Dedifferentiated amniotic fluid mesenchymal stem cell (primary cell): ENCODE data around the gene WWTR1.
A peak's percentile ranks its signal among the peaks of the same experiment; 100 is the strongest.

Source experiments
- DNase-seq: peaks from one replicate; pipeline ENCODE4 v3.0.0-alpha.2; 2016; ENCODE audit errors: extremely low spot score

Gene WWTR1

DNA sequence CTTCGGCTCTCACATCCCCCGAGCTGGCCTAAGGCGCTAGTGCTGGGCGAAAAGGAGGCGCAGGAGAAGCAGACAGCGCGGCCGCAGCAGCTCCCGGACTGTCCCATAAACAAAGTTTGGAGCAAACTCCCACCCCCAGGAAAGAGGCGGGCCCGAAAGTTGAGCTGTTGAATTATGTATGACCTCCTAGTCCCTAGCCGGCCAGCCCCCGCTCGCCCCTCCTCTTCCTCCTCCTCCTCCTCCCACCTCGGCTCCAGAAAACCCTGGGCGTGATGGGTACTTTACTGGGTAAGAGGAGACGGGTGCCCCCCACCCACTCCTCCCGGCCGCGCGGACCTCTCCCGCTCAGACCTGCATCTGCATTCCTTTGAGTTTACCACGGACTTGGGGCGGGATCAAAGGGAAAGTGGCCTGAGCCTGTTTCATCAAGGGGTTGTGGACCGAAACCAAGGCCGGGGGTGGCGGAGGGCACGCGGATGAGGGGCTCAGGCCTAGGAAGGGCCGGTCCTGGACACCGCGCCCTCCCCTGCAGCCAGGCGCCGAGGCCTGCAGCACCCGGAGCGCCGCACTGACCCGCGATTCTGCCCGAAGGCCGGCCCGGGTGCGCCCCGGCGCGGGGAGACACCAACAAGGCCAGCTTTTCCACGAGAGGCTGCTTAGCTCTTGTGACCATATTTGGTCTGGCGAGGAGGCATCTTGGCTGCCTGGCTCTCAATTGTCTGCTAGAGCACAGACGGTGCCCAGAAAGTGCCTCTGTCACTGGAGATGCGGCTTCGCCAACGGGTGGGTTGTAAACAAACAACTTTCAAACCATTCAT lies at the start of gene WWTR1:
TSS of gene WWTR1 (minus strand) at position 100 of the 818 bp plus-strand sequence. CDS start 719 bp downstream, outside the sequence.
- peak; percentile 94 for DNase-seq

DNA sequence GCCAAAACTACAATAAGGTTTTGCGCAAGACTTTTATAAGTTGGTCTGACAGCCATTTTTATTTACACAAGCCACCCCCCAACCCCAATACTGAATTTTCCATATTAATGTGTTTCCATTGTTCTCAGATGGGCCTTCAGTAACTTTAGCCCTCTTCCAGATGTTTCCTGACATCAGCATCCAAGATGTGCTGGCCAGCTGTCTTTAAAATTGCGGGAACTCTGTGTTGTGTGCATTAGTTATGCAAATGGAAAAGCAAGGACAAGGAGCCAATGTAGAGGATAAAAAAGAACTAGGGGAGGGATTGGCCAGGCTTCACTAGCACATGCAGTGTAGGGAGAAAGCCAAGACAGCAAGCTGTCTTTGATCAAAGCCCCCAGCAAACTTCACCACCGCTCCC lies 49.1 kb upstream of the WWTR1 start:
- DNase-seq = no peak

DNA sequence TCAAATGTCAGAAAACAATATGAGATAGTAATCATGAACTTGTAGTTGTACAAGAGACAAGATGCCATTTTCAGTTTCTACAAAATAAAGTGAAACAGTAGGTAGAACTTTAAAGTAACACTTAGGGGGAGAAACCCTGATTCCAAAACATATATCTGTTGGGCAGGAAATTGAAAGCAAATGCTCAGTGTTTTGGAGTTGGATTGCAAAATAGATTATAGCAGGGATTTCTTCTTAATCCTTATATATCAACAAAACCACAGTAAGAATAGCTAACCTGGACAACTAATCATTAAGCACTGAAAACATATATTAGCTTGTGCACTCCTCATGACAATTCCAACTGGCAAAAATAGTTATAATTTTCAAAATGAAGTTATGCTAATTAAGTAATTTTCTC lies 47.6 kb upstream of the WWTR1 start:
- DNase-seq = no peak

DNA sequence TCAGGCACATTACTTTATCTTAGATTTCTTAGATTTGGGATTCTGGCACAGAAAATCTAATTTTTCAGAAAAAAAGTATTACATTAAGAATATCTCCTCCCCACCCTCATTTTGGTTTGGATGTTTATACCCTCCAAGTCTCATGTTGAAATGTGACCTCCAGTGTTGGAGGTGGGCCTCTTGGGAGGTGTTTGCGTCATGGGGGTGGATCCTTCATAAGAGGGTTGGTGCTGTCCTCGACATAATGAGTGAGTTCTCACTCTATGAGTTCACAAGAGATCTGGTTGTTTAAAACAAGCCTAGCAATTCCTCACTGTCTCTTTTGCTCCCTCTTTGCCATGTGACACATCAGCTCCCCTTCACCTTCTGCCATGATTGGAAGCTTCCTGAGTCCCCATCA lies 45.6 kb upstream of the WWTR1 start:
- DNase-seq = no peak

DNA sequence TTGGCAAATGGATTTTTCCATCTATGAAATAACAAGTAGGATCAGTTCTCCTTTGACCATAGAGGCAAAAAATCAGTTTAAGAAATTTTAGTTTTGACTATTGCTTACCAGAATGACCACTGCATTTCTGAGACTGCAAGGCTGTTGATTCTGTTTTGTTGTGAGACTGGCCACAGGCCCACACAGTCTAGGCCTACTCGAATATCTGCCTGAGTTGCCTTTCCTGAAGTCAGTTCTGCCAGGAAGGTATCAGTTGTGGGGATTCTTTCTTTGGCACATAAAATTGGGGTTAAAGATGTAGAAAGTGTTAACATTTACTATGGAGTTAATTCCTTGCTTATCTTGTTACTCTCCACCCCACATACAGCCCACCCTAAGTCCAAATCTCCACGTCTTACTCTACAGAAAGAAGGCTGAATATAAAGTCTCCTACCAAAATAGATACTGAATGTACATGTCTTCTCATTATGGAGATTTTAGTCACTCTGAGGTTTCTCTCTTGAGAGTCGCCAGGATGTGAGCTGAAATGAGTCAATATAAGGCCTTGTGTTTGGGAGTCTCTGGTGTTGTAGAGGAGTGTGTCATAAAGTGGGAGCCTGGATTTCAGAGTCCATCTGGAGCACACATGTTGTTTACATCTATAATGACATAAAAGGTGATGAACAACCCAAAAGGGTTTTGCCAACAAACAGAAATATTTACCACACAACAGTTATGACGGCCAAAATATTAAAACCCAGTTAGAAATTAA lies 45.0 kb upstream of the WWTR1 start:
- peak; percentile 68 for DNase-seq

DNA sequence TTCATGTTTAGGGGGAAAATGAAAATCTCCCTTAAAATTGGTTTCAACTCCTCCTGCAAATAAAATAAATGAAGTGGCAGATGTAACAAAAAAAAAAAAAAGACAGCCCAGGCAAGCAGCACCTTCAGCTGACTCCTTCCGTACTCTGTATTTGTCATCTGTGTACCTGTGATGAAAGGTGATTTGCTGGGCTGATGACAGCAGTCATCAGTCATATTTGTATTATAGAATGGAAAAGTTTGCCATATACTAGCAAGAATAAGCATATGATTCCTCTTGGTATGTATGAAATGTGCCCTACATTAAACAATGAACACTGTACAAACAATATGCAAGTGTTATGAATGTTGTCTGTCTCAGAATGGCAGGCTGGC lies 44.1 kb upstream of the WWTR1 start:
- no peak for DNase-seq

DNA sequence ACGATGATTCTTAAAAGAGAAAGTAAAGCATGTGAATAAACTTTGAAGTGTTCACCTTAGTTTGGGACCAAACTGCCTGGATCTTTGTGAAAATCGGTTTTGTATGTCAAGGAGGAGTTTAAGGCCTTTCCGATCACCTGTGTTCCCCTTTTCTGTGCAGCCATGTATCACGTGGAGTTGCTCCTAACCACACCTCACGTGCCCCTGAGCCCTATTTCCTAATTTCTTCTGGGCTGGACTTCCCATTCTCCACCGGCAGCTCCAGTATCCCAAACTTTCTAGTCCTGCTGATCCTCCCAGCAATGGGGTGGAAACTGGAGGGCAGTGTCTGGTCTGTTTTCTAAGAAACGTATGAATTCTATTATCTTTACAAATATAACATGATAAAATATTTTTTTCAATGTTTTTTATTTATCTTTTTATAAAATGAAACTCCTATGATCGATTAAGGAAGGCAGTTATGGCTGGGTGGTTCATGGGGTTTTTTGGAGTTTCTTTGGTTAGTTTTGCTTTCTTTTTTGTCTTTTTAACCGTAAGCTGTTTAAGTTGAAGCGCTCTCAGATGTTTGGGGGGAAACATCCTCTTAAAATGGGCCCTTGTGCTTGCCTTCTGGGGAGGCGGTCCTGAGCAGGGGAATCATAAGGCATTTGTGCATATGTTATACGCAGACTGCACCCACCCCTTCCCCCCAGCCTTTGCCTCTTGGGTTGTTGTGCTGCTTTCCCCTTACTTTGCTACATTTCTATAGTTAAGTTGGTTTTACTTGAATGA lies 43.6 kb upstream of the WWTR1 start:
- DNase-seq = no peak

DNA sequence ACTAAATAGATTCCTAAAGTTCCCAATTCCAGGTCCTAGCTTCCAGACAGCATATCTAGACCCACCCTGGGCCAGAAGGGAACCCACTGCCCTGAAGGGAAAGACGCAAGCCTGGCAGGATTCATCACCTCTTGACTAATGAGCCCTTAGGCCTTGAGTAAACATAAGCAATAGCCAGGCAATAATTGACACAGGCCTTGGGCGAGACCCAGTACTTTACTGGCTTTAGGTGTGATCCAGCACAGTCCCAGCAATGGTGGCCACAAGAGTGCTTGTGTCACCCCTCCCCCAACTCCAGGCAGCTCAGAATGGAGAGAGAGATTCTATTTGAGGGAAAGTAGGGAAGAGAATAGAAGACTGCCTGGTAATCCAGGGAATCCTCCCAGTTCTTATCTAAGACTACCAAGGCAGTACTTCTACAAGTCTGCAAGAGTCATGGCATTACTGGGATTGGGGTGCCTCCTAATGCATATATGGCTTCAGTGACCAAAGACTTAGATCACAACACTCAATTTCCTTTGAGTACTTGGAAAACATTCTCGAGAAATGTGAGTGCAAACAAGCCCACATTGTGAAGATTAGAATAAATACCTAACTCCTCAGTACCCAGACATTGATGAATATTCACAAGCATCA lies 30.4 kb upstream of the WWTR1 start:
- no peak for DNase-seq

DNA sequence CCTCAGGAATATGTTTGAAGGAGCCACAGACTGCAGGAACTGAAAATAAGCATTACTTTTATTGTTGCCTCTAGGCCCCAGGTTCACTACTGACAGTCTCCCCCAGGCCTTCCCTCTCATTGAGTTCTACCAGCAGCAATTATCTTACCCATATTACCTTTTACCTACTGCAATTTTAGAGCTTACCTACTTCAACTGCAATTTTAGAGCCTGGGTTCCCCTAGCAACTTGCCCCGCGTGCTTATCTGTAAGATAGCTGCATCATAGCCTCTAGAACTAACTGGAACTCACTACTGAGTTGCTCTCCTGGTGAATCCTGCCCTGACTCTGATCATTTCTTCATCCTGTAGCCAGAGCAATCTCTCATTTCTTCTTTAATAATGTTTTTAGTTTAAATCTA lies 29.2 kb upstream of the WWTR1 start:
- DNase-seq = no peak

DNA sequence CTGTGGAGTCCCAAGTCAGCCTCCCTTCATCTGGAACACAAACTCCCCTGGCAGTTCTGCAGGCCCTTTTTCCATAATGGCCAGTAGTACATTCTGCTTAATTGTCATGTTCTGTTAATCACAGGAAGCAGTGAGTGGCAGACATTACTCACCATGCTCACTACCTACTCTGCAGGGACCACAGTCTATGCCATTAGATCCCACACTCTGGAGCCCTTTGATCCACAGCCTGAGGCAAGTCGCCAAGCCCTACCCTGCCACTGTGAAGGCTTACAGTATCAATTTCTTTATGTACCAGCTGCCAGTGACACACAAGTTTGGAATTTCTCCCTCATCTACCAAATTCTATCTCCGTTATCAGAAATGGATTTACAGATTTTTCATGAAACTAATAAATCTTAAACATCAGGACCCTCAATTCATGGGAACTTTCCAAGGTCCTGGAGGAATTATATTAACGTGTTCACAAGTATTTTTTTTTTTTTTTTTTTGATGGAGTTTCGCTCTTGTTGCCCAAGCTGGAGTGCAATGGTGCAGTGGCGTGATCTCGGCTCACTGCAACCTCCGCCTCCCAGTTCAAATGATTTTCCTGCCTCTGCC lies 20.6 kb upstream of the WWTR1 start:
- no peak for DNase-seq

DNA sequence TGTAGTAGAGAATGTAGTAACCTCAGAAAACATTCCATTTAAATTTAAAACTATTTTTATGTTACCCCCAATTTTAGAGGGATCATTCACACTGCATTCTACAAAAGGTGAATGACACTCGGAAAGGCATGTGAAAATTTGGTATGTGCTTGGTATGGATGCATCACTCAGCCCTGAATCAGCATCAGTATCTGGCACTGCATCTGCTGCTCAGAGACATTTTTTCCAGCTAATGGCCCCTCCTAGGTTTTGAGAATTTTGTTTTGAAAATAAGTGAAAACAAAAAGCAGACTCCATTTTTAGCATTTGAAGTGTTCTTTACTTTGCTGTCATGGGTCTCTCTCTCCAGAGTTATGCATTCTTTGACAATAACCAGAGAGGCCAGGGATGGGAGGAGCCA lies 15.6 kb upstream of the WWTR1 start:
- DNase-seq = no peak

DNA sequence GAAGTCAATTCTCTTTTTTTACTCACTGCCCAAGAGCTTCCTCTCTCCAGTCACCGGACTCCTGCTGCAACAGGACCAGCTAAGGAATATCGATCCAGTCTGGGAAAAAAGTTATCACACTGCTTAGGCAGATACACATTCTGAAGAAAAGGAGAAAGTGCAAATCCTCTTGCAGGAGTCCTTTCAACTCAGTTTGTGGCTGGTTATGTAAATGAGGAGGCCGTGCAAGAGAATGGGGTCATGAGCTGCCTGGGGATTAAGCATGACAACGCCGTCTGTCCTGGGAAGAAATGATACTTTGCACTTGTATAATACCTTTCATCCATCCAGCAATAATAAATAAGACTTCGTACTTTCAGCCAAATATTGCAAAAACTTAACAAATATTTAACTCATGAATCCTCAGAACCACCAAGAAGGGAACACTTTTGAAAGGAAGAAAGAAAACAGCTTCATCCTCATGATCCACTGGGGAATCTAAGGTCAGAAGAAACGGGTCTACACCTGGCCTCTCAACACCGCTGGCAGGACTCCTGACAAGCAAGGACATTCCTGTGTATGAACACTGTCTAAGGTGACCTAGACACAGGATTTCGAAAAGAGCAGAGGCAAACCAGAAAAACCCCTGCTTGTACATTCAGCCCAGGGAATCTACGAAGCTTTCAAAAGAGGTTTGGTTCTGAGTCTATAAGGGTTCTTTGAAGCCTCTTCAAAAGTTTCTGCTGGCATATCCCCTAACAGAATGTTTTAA lies 13.1 kb upstream of the WWTR1 start:
- no peak for DNase-seq

DNA sequence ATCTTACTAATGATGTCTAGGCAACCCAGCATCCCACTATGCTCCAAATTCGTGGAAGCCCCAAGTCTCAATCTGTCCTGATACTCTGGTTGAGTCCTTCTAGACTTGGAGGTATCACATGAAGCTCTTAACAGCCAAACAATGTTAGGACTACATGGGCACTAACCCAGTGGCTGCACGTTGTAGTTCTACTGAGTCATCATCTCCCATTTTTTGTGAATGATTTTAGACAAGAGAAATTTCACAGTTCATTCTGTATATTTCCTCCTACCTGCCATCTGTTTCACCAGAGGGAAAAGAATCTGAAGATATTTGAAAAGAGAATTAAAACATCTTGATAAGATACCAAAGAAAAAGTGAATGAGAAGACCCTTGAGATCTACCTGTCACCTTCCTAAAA lies 9.8 kb upstream of the WWTR1 start:
- DNase-seq = no peak

DNA sequence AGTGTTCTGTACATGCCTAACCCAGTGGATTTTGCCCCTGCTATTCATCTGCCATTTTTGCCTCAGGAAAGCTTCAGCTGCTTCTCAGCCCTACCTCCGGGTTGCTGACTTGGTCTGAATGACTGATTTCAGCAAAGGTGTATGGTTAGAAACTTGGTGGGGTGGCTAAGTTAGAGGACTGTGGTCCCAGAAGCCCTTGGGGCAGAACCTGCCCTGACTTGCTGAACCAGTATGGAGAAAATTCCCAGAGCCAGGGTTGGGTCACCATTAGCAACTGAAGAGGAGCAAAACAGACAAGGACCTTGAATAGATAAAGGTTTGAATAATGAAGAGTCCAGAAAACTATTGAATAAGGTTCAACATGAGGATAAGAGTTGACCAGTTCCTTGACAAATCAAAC lies 6.1 kb upstream of the WWTR1 start:
- no peak for DNase-seq

DNA sequence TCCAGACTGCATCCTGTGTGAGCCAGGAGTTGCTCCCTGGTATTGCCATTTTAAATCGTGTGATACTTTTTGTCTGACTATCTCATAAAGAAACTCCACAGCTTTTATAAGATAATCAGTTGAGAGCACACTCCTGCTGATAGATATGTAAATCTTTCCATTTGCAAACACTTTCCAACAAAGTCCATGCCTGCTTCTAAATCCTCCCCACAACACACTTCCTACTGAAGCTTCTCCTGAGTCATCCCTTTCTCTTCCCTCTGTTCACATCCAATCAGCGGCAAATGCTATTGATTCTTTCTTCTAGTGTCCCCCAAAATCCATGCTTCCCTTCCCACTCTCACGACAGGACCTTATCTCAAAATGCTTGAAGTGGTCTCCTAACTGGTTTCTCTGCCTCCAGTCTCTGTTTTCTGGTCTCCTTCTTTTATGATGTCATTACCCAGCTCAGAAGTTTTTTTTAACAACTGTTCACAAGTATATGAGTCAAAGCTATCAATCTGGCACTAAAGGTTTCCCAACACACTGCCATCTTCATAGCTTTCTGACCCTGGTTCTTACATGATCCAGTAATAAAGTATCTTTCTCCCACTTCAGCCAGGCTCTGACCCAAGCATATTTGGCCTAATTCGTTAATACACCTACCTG lies 4.5 kb upstream of the WWTR1 start:
- no peak for DNase-seq

DNA sequence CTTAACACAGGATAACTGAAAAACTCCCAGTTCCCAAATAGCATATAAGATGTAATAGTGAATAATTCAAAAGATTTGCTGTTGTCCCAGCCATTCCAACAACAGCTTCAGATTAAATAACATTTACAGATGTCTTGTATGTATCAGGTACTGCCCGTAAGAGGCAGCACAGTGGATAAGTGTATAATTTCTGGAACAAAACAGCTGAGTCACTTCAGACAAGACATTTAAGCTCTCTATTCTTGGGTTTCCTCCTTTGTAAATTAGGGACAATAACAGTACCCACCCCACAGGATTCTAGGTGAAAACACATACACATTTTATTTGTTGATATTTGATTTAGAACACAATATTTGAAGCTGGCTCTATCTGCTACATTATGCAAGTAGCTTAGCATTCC lies 2.6 kb upstream of the WWTR1 start:
- DNase-seq = no peak

DNA sequence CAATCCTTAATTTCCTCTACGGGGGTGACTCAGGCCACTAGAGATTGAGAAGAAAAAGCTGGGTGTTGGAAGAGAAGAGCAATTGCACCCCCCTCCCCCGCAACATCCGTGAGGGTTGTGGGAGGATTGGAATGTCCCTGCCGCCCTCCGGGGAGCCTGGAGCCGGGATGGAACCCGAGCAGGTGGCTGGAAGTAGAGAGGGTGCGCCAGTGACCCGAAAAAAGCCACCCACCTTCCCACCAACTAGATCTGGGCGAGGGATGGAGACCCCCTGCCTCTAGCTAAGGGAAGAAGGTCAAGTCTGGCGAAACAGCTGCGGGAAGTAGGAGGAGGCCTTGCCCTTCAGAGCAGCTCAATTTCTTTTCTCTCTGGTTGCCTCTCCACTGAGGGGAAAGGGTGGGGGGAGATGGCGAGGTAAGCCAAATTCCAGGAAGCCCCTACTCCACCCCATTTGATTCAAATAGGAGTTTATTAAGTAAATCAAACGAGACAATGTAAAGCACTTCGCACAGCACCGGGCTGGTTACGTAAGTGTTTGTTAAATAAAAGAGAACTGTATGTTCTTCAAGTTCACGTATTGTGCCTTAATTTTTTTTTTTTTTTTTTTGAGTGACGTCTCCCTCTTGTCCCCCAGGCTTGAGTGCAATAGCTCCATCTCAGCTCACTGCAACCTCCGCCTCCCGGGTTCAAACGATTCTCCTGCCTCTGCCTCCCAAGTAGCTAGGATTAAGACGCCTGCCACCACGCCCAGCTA lies 1.1 kb upstream of the WWTR1 start:
- DNase-seq = no peak

DNA sequence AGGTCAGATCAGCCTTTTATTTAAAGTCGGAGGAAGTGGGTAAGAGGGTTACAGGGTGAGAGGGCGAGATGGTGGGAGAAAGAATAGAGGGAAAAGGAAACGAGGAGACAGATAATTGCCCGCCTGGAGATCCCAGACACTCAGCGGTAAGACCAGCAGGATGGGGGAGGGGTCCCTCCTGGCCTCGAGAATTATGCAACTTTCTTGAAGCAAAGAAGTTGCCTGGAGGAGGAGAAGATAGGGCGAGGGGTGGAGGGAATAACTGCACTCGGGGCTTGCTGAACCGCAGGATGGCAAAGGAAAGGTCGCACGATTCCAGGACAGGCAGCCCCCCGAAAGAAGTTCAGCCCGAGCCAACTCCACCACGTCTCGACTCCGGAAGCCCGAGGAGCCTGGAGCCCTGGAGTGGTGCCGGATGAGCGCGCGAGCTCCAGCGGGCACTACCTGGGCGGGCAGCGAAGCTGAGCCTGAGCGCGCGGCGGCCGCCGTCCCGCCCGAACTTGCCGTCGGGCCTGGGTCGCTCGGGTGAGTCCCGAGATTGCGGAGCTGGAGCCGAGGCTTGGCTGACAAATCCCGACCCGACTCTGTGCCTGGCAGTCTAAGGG lies 402 bp downstream of the WWTR1 start:
- no peak for DNase-seq

DNA sequence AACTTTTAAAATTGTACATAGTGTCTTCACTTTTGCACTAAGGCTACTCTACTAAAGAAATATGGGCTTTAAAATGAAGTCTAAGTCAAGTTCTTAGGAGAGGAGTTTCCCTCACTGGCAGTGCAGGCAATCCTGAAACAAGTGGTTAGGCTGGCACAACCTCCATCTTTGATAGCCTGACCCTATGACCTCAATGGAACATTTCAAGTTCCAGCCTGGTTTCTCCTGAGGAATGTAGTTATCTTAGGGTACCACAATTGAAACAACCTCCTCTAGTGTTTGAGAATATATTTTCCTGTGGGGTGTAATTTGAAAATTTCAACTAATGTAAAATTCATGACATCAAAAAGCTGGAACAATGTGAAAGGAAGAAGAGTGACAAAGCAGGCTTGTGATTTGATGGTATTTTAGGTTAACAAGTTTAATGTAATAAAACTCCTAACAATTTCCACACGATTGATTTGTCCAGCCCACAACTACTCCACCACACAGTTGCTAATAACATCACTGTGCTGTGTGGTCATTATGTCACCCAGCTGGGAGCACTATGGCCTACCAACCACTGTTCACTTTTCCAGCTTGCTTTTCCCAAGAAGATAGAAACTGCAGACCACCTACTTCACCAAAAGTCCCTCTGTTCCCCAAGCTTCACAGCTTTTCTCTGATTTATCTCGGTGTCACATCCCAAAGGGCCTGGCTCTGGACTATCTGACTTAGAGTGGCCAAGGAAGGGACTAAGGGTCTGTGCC lies 1.8 kb downstream of the WWTR1 start:
- DNase-seq = no peak
